NCI-H1436 (cell line): ENCODE results near the gene PRR19.

Experiments used
- DNase-seq: peaks from one replicate; lab custom pipeline; 2025; lab: John Stamatoyannopoulos, UW

PRR19 gene

DNA sequence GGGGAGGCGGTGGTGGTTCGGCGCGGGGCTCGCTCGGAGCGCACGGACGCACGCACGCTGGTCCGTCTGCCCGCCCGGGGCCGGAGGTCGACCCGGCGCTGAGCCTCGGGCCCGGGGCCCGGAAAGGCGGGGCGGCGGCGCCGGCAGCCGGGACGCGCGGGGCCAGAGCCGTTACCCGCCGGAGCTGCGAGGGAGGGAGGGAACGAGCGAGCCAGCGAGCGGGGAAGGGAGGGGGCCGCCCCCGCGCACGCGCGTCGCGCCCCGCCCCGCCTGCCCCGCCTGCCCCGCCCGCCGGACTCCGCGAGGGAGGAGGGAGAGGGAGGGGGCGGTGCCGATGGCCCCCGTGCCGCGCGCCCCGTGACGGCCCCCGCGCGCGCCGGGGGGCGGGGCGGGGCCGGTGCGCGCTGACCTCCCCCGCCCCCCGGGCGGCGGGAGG is 17.8 kb upstream of the PRR19 start:
- DNase-seq = peak; percentile 81

DNA sequence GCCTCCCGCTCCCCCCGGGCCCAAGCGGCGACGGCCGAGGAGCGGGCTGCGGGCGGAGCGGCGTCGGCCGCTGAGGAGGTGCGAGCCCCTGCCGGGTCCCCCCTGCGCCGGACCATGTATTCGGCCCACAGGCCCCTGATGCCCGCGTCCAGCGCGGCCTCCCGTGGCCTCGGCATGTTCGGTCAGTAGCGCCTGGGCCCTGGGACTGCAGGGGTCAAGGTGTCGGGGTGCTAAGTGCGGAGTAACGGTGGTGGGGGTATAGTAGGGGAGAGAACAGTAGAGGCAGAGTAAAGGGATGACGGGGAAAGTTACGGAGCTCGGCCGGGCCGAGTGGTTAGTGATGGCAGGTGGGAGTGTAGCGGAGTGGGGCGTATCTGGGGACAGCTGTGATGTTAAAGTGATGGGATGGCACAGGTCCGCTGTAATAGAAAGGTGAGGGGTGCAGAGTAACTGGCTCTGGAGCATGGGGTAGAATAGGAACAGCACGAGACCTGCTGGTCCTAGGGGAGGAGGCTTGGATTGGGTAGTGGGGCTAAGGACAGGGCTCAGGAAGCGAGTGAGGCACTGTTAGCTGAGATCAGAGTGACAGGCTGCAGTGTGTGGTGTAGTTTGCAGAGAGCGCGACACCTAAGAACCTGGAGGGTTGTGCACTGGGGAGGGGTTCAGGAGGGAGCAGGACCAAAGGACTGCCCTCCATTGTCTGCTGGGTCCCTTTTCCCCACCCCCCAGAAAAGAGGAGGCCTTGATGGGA is 17.2 kb upstream of the PRR19 start:
- DNase-seq = no peak

DNA sequence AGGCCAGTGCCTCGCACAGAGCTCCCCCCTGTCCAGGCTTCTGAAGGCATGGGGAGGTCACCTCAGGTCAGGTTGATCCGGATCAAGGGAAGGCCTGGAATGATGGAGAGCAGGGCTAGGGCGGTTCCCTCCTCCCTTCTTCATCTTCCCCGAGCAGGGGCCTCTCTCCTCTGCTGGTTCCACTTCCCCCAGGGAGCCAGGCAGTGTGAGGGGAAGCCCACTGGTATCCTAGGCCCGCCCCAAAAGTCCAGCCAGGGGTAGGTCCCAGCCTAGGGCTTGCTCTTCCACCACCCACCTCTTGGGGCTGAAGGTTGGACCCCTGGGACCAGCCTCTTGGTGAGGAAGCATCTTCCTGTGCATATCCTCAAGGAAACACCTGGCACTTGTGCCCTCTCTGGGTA is 16.4 kb upstream of the PRR19 start:
- DNase-seq = no peak

DNA sequence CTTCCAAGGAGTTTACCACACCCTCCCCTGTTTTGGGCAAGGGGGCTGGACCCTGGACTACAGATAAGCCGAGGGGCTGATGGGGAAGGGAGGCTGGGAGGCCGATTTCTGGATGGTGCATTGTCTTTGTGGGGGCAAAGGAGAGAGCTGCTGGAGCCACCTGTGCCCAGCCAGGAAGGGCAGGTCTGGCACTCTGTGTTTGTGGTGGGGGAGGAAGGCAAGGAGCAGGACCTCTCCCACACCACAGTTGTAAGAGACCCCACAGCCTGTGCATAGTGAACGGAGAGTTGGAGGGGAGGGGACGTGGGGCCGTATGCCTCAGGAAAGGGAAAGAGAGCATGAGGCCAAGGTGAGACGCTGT is 16.0 kb upstream of the PRR19 start:
- no peak for DNase-seq

DNA sequence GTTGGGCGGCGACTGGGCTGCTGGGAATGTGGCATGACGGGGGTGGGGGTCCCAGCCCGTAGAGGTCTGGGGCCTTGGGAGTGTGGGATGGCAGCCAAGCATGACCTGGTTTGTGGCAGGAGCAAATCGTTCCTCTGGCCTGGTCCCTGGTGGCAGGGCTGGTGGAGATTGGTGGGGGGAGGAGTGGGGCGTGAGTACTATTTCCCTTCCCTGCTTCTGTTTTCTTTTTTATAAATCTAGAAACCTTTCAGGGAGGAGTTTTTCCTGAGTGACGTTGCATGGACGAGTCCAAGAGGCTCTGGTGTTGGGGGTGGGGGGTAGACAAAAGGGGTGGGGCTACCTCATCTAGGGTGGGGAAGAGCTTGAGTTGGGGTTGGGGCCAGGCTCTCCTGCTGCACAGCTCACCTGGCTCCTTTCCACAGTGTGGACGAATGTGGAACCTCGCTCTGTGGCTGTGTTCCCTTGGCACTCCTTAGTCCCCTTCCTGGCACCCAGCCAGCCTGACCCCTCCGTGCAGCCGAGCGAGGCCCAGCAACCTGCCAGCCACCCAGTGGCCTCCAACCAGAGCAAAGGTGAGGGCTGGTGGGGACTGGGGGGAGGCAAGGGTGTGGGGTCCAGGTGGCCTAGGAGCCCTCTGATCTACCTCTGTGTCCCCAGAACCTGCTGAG is 15.4 kb upstream of the PRR19 start:
- no peak for DNase-seq

DNA sequence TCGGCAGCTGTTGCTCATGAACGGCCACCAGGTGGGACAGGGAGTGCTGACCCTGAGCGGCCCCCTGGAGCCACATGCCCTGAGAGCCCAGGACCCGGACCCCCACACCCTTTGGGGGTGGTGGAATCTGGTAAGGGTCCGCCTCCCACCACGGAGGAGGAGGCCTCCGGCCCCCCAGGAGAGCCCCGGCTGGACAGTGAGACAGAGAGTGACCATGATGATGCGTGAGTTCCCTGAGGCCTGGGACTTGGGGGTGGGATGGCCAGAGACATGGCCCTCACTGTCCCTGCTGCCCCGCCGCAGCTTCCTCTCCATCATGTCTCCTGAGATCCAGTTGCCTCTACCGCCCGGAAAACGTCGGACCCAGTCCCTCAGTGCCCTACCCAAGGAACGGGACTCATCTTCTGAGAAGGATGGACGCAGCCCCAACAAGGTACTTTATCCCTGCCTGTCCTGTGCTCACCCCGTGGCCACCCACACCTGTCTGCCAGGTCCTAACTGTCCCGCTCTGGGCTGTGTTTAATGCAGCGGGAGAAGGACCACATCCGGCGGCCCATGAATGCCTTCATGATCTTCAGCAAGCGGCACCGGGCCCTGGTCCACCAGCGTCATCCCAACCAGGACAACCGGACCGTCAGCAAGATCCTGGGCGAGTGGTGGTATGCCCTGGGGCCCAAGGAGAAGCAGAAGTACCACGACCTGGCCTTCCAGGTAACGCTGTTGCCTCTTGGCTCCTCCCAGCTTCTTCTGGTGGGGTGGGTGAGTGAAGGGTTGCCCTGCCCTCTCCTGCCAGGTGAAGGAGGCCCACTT is 14.7 kb upstream of the PRR19 start:
- DNase-seq = no peak

DNA sequence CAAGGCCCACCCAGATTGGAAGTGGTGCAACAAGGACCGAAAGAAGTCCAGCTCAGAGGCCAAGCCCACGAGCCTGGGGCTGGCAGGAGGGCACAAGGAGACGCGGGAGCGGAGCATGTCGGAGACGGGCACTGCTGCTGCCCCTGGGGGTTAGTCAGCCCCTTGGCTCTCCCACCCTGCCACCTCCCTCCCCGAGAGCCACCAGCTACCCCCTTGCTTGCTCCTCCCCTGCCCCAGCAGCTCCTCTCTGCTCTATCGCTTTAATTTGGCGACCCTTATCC is 14.2 kb upstream of the PRR19 start:
- no peak for DNase-seq

DNA sequence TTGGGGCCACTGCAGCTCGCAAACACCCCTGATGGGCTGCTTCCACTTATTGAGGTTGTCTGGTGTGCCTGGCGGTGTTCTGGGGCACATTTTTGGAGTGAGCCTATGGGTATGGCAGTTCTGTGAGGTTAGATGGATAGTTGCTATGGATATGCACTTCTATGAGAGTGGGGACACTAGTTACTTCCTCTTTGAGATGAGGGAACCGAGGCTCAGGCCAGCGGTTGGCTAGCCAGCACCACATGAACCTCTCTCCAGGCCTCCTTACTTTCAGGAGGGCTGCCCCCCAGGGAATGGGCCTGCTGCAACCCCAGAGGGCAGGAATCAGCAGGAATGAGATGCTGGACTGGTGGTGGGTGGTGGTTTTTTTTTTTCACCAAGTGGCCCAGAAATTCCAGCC is 13.5 kb upstream of the PRR19 start:
- no peak for DNase-seq

DNA sequence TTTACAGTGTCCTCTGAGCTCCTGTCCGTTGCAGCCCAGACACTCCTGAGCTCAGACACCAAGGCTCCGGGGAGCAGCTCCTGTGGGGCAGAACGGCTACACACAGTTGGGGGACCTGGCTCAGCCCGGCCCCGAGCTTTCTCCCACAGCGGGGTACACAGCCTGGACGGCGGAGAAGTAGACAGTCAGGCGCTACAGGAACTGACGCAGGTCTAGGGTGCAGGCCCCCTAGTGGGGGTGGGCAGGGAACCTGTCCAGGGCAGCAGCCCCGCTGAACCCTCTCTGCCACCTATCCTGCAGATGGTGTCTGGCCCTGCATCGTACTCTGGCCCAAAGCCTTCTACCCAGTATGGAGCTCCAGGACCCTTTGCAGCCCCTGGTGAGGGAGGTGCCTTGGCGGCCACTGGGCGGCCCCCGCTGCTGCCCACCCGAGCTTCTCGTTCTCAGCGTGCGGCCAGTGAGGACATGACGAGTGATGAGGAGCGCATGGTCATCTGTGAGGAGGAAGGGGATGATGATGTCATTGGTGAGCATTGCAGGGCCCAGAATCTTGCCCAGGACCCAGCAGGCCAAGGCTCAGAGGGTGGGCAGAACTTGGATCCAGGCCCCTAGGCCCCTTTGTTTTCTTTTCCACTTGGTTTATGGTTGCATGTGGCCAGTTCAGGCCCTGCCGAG is 12.9 kb upstream of the PRR19 start:
- DNase-seq = no peak

DNA sequence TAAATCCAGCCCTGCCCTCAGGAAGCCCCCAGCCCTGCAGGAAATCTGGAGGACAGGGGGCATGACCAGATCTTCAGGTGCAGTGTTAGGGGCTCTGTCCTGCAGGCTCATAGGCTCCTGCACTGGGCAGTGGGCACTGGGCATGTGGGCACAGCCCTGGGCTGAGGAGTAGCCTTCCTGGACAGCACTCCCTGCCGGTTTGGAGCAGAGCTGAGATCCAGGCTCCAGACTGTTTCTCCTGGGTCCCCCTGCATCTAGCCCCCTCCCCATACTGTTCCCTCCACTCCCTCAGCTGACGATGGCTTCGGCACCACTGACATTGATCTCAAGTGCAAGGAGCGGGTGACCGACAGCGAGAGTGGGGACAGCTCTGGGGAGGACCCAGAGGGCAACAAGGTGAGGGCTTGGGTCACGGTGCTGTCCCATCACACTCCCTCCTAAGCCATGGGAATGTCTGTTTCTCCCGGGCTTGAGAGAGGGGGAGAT is 12.3 kb upstream of the PRR19 start:
- DNase-seq = no peak

DNA sequence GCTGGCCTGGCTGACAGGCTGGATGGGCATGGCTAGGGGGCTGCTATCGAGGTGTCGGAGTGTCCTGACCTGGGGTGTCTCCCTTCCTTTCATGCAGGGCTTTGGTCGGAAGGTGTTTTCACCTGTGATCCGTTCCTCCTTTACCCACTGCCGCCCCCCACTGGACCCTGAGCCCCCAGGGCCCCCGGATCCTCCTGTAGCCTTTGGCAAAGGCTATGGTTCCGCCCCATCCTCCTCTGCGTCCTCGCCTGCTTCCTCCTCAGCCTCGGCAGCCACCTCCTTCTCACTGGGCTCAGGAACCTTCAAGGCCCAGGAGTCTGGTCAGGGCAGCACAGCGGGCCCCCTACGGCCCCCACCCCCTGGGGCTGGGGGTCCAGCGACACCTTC is 11.8 kb upstream of the PRR19 start:
- DNase-seq = no peak

DNA sequence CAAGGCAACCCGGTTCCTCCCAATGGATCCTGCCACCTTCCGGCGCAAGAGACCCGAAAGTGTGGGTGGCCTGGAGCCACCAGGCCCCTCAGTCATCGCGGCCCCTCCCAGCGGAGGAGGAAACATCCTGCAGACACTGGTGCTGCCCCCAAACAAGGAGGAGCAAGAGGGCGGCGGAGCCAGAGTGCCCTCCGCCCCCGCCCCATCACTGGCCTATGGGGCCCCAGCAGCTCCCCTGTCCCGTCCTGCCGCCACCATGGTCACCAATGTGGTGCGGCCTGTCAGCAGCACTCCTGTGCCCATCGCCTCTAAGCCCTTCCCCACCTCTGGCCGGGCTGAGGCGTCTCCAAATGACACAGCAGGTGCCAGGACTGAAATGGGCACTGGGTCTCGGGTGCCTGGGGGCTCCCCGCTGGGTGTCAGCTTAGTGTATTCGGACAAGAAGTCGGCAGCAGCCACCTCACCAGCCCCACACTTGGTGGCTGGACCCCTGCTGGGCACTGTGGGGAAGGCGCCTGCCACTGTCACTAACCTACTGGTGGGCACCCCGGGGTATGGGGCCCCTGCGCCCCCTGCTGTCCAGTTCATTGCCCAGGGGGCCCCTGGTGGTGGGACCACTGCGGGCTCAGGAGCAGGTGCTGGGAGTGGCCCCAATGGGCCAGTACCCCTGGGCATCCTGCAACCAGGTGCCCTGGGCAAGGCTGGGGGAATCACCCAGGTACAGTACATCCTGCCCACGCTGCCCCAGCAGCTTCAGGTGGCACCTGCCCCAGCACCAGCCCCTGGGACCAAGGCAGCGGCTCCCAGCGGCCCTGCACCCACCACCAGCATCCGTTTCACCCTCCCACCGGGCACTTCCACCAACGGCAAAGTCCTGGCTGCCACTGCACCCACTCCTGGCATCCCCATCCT is 11.2 kb upstream of the PRR19 start:
- no peak for DNase-seq

DNA sequence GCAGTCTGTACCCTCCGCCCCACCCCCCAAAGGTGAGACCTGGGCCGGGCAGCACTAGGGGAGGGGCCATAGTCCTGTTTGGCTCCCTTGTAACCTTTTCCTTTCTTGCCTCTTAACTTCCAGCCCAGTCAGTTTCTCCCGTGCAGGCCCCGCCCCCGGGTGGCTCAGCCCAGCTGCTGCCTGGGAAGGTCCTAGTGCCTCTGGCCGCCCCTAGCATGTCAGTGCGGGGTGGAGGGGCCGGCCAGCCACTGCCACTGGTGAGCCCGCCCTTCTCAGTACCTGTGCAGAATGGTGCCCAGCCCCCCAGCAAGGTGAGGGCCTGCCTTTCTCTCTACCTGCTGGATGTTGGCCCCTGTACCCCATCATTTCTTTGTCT is 10.5 kb upstream of the PRR19 start:
- no peak for DNase-seq

DNA sequence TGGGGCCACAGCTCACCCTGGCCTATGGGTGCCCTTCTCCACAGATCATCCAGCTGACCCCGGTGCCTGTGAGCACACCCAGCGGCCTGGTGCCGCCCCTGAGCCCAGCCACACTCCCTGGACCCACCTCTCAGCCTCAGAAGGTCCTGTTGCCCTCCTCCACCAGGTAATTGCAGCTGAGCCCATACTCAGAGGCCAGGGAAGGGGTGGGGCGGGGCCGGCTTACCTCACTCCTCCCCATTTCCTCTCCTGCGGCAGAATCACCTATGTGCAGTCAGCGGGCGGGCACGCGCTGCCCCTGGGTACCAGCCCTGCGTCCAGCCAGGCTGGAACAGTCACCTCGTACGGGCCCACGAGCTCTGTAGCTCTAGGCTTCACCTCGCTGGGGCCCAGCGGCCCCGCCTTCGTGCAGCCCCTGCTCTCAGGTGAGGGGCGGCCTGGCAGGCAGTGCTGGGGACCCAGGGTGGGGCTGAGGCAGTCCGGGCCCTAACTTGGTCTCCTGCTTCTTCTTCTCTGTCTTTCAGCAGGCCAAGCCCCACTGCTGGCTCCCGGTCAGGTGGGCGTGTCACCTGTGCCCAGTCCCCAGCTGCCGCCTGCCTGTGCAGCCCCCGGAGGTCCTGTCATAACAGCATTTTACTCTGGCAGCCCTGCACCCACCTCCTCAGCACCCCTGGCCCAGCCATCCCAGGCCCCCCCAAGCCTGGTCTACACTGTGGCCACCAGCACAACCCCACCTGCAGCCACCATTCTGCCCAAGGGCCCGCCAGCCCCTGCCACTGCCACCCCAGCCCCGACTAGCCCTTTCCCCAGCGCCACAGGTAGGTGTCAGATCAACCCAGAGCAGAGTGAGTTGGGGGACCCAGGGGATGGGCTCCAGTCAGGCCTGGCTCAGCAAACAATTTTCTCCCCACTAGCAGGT is 9.6 kb upstream of the PRR19 start:
- no peak for DNase-seq

DNA sequence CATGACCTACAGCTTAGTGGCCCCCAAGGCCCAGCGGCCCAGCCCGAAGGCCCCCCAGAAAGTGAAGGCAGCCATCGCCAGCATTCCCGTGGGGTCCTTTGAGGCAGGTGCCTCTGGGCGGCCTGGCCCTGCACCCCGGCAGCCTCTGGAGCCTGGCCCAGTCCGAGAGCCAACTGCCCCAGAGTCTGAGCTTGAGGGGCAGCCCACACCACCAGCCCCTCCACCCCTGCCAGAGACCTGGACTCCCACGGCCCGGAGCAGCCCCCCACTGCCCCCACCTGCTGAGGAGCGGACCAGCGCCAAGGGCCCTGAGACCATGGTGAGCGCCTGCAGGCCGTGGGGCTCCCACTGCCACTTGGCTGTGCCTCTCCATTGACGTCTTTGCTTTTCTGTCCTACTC is 9.0 kb upstream of the PRR19 start:
- no peak for DNase-seq

DNA sequence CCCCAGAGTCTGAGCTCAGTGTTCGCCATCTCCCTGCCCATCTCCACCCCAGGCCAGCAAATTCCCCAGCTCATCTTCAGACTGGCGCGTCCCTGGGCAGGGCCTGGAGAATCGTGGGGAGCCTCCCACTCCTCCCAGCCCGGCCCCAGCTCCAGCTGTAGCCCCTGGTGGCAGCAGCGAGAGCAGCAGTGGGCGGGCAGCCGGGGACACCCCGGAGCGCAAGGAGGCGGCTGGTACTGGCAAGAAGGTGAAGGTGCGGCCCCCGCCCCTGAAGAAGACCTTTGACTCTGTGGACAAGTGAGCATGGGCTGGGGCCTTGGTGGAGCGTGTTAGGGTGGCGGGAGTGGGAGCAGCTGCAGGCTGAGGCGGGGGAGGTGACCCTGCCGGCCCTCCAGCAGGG is 8.4 kb upstream of the PRR19 start:
- DNase-seq = no peak

DNA sequence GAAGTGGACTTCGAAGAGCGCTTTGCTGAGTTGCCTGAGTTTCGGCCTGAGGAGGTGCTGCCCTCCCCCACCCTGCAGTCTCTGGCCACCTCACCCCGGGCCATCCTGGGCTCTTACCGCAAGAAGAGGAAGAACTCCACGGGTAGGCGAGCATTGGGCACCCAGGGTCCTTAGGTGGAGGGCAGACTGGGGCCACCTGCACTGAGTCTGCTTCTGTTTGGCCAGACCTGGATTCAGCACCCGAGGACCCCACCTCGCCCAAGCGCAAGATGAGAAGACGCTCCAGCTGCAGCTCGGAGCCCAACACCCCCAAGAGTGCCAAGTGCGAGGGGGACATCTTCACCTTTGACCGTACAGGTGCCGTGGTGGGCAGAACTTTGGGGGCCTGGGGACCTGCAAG is 8.0 kb upstream of the PRR19 start:
- DNase-seq = no peak

DNA sequence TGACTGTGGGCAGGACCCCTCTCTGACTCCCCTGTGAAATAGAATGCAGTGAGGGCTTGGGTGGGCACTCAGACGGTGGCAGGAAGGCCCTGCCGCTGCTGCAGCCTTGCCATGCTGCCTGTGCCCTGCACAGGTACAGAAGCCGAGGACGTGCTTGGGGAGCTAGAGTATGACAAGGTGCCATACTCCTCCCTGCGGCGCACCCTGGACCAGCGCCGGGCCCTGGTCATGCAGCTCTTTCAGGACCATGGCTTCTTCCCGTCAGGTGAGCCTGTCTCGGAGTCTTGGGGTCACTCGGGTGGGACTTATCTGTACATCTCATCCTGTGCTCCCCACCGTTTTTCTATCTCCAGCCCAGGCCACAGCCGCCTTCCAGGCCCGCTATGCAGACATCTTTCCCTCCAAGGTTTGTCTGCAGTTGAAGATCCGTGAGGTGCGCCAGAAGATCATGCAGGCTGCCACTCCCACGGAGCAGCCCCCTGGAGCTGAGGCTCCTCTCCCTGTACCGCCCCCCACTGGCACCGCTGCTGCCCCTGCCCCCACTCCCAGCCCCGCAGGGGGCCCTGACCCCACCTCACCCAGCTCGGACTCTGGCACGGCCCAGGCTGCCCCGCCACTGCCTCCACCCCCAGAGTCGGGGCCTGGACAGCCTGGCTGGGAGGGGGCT is 7.3 kb upstream of the PRR19 start:
- no peak for DNase-seq

DNA sequence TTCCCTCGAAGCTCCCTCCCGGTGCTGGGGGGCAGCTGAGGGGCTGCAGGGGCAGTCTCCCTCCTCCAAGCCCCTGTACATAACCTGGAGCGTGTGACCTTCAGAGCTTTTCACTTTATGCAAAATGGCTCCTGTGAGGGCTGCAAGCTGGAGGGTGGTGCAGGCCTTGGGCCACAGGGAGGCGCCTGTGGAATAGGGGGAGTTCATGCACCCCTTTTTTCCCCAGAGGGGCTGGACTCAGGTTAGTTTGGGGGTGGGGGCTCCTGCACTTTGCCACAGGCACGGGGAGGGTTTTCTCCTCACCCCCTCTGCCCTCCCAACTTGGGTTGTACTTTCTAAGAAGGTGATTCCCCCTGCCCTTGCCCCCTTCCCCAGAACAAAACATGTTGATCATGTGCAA is 6.6 kb upstream of the PRR19 start:
- DNase-seq = no peak
